SU-DHL-6 (cell line): Measurements from ENCODE around the gene NEAT1.

Experiments used
- H2AFZ ChIP-seq: fragments of 200-600 bp; sonication (generic); 2 replicates; pipeline ENCODE4 v1.6.1; 2014; ENCODE audit warnings: low read depth, mild to moderate bottlenecking, moderate library complexity, mixed read lengths, antibody characterized with exemption, low read length; ENCODE audit not compliant: severe bottlenecking
- H3F3A ChIP-seq: fragments of 200-600 bp; shearing (Covaris generic); 2 replicates; pipeline ENCODE4 v1.6.0; 2016; ENCODE audit warnings: antibody characterized with exemption, mild to moderate bottlenecking; ENCODE audit not compliant: insufficient read depth
- H3K27ac ChIP-seq: fragments of 200-600 bp; sonication (generic); 2 replicates; pipeline ENCODE4 v1.5.1; 2016; ENCODE audit warnings: low read depth, mild to moderate bottlenecking, low read length, moderate library complexity, mixed read lengths
- H3K27me3 ChIP-seq: fragments of 200-600 bp; sonication (generic), shearing (Covaris generic); 2 replicates; pipeline ENCODE4 v1.6.0; 2014; ENCODE audit warnings: mild to moderate bottlenecking, low read length
- H3K36me3 ChIP-seq: fragments of 200-600 bp; sonication (generic); 2 replicates; pipeline ENCODE4 v1.6.1; 2014; ENCODE audit warnings: mild to moderate bottlenecking, low read length, mixed read lengths
- H3K4me2 ChIP-seq: fragments of 300-600, 200-600 bp; shearing (Covaris generic), sonication (generic); 2 replicates; pipeline ENCODE4 v1.6.0; 2014; ENCODE audit warnings: low read length, low read depth, mild to moderate bottlenecking; ENCODE audit not compliant: poor library complexity, severe bottlenecking
- H3K4me3 ChIP-seq: fragments of 200-600 bp; sonication (generic); 2 replicates; pipeline ENCODE4 v1.5.1; 2014; ENCODE audit warnings: antibody characterized with exemption, low read length, mild to moderate bottlenecking, mixed read lengths; ENCODE audit not compliant: insufficient read depth, poor library complexity, severe bottlenecking
- H3K79me2 ChIP-seq: fragments of 200-600 bp; sonication (generic); 2 replicates; pipeline ENCODE4 v1.6.1; 2014; ENCODE audit warnings: mild to moderate bottlenecking, low read length, moderate library complexity; ENCODE audit not compliant: insufficient read depth
- H3K9ac ChIP-seq: fragments of 200-600 bp; sonication (generic); 2 replicates; pipeline ENCODE4 v1.7.0; 2014; ENCODE audit warnings: mild to moderate bottlenecking, low read length
- H3K9me2 ChIP-seq: fragments of 200-600 bp; sonication (generic); replicated peaks from 2 replicates; pipeline ENCODE4 v1.6.1; 2014; ENCODE audit warnings: low read length; ENCODE audit not compliant: insufficient read depth
- H3K9me3 ChIP-seq: fragments of 200-600 bp; sonication (generic); 2 replicates; pipeline ENCODE4 v1.6.1; 2014; ENCODE audit warnings: low read length, mixed read lengths; ENCODE audit not compliant: insufficient read depth
- H4K20me1 ChIP-seq: fragments of 200-600 bp; sonication (generic); 2 replicates; pipeline ENCODE4 v1.6.1; 2014; ENCODE audit warnings: low read depth, mild to moderate bottlenecking, antibody characterized with exemption, low read length, moderate library complexity, mixed read lengths
- CTCF ChIP-seq: fragments of 200-600 bp; sonication (generic); IDR thresholded peaks from one replicate; pipeline ENCODE4 v1.5.1; 2017; ENCODE audit warnings: antibody characterized with exemption, mild to moderate bottlenecking, low read length, moderate library complexity; ENCODE audit not compliant: insufficient read depth, poor library complexity, severe bottlenecking
- EZH2phosphoT487 ChIP-seq: fragments of 200-600 bp; sonication (generic), shearing (Covaris generic); conservative IDR thresholded peaks from 2 replicates; pipeline ENCODE4 v1.6.1; 2018; ENCODE audit warnings: mild to moderate bottlenecking, antibody characterized with exemption, low read length, moderate library complexity, mixed read lengths

Gene NEAT1

DNA sequence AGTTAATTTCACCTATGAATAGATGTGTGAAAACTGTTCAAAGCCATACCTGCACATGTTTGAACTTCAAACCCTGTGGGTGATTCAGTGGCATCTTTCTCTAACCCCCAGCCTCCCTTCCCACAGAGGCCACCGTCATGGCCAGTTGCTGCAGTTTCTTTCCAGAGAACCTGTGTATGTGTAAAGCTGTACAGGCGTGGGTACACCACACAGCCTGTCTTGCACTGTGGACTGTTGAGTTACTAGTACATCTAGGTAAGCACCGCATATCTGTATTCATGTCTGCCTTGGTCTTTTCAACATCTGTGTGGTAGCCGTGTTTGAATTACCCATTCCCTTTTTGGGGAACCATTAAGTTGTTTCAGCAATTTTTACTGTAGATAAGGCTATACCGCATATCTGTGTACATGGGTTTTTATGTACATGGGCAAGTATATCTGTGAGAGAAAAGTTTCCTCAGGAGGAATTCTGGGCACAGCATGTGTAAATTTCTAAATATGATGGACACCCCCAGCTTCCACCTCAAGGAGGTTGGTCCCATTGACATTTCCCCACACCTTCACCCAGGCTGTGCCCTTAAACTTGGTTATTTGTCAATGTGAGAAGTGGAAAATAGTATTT, 13.9 kb downstream of the NEAT1 start:
- Histone ChIP-seq H3K9ac (no peak overlapping the region), H3K27ac (peak overlapping the region; percentile 98), H3K9me2 (no peaks in the 10 kb centered on the region), H3K27me3 (no peaks in the 10 kb centered on the region), H3K79me2 (peaks cover 29% of the 10 kb centered on the region), H3K4me3 (no peak overlapping the region), H3K4me2 (no peak overlapping the region), H3K9me3 (no peaks in the 10 kb centered on the region), H2AFZ (no peak overlapping the region), H3F3A (peaks cover 95% of the 10 kb centered on the region), H4K20me1 (no peaks in the 10 kb centered on the region), H3K36me3 (peaks cover 17% of the 10 kb centered on the region)
- TF ChIP-seq CTCF (no peak), EZH2phosphoT487 (no peak)

DNA sequence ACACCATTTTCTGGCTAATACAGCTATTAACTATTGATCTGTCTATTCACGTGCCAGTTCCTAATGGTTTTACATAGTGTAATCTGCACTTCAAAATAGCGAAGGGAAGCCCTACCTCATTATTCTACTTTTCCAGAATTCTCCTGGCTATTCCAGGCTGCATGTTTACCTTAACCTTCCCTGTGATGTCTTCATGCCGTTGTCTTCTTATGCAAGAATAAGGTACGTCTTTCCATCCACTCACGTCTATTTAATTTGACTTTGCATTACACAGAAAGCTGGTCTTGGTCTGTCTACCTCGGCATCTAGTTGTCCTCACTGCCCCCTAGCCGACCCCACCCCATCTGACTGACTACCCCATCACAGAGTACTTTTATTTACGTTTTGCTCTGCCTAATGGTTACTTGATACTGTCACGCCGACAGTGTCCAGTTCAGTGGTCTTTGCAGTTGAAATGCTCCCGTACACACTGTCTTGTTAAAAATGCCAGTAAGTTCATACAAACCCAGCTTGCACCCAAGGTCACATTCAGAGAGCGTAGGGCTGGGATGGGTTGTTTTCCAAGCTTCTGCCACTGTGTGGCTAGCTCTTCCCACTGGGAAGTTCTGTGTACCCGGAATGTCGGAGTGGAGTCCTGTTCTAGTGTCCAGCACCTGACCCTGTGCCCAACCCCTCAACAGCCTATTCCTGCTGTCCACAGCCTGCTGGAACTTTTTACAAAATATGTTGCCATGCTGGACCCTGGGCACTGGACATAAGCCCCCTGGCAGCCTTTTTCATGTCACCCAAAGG, 15.0 kb downstream of the NEAT1 start:
- H4K20me1 ChIP-seq, result no peaks in the 10 kb centered on the region
- H3K27me3 ChIP-seq, result no peaks in the 10 kb centered on the region
- no peak overlapping the region for H3K9ac ChIP-seq
- no peaks in the 10 kb centered on the region for H3K9me3 ChIP-seq
- peaks cover 95% of the 10 kb centered on the region for H3F3A ChIP-seq
- H3K4me2 ChIP-seq, result no peak overlapping the region
- H2AFZ ChIP-seq, result no peak overlapping the region
- H3K4me3 ChIP-seq, result no peak overlapping the region
- peaks cover 14% of the 10 kb centered on the region for H3K36me3 ChIP-seq
- H3K27ac ChIP-seq, result peak overlapping the region; percentile 98; the same call in 1 of the 2 replicates
- peaks cover 18% of the 10 kb centered on the region for H3K79me2 ChIP-seq
- no peak for TF ChIP-seq CTCF
- no peaks in the 10 kb centered on the region for H3K9me2 ChIP-seq

DNA sequence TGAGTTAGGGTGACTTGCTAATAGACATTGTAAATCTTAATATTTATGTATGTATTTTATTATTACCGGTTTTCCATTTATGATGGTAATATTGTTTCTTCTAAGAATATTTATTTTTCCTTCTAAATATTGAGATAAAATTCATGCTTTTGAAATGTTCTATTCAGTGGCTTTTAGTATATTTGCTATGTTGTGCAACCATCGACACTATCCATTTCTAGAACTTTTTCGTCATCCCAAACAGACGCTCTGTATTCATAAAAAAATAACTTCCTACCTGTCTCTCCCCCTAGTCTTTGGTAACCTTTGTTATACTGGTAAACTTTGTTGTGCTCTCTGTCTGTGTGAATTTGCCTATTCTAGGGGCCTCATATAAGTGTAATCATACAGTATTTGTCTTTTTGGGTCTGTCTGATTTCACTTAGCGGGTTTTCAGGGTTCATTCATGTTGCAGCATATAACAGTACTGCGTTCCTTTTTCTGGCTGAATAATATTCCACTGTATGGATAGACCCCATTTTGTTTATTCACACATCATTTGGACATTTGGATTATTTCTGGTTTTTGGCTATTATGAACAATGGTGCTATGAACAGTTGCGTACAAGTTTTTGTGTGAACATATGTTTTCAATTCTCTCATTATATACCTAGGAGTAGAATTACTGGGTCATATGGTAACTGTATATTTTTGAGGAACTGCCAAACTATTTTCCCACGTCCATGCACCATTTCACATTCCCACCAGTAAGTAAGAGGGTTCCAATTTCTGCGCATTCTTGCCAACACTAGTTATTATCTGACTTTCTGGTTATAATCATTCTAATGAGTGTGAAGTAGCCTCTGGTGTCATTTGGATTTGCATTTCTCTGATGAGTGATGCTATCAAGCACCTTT, 15.9 kb downstream of the NEAT1 start:
- Histone ChIP-seq H3K27ac (peak overlapping the region; percentile 98), H3K9me3 (no peaks in the 10 kb centered on the region), H3K4me2 (peak overlapping the region; percentile 83), H3K9me2 (no peaks in the 10 kb centered on the region), H3F3A (peaks cover 95% of the 10 kb centered on the region), H4K20me1 (no peaks in the 10 kb centered on the region), H3K4me3 (no peak overlapping the region), H3K79me2 (peaks cover 11% of the 10 kb centered on the region), H3K9ac (no peak overlapping the region), H2AFZ (no peak overlapping the region), H3K27me3 (no peaks in the 10 kb centered on the region), H3K36me3 (peaks cover 14% of the 10 kb centered on the region)
- TF ChIP-seq EZH2phosphoT487 (no peak), CTCF (no peak)
